ENCODE results near the gene LRTM2.

LRTM2 gene

DNA sequence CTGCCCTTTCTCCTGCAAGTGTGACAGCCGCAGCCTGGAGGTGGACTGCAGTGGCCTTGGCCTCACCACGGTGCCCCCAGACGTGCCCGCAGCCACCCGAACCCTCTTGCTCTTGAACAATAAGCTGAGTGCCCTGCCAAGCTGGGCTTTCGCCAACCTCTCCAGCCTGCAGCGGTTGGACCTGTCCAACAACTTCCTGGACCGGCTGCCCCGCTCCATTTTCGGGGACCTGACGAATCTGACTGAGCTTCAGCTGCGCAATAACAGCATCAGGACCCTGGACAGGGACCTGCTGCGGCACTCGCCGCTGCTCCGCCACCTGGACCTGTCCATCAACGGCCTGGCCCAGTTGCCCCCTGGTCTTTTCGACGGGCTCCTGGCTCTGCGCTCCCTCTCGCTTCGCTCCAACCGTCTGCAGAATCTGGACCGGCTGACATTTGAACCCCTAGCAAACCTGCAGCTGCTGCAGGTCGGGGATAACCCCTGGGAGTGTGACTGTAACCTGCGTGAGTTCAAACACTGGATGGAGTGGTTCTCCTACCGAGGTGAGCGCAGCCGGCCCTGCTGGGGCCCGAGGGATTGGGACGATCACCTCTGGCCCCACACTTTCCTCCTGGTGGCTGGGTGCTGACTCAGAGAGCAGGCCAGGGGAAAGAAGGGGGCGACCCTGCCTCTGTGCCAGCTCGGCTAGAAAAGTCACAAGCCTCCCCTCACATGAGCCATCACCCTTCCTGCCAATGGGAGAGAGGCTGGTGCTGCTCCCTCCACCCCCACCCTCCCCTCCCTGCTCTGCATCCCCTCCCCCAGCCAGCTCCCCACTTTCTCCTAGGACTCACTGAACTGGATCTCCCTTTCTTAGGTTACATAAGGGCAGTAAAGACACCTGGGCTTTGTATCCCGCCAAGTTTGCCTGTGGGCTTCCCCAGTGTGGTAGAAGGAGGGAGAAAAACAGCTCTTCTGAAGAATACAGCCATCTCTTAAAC lies 10.9 kb downstream of the LRTM2 start:
- no peak for DNase-seq

- no peak for DNase-seq
Measured at GRCh38 chr12:1832801-1833595, 12.6 kb downstream of the LRTM2 start.

DNA sequence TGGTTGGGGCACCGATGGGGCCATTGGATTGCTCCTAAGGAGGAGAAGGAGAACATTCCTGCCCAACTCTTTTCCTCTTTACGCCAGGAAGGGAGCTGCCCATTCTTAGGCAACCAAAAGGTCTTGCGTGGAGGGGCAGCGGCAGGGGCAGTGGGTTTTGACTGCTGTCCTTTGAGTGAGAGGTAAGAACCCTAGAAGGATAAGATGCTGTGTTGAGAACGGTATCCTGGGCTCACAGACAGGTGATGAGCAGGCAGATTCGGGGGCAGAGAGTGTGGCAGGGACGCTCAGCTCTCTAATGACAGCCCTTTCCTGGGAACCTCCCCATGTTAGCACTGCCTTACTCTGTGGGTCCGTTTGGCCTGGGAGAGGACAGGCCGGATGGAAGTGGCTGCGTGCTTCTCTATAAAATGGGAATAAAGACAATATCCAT lies 13.2 kb downstream of the LRTM2 start:
- DNase-seq: no peak

GRCh38 chr12:1834186-1834925 lies 14.0 kb downstream of the LRTM2 start:
- DNase-seq: no peak

DNA sequence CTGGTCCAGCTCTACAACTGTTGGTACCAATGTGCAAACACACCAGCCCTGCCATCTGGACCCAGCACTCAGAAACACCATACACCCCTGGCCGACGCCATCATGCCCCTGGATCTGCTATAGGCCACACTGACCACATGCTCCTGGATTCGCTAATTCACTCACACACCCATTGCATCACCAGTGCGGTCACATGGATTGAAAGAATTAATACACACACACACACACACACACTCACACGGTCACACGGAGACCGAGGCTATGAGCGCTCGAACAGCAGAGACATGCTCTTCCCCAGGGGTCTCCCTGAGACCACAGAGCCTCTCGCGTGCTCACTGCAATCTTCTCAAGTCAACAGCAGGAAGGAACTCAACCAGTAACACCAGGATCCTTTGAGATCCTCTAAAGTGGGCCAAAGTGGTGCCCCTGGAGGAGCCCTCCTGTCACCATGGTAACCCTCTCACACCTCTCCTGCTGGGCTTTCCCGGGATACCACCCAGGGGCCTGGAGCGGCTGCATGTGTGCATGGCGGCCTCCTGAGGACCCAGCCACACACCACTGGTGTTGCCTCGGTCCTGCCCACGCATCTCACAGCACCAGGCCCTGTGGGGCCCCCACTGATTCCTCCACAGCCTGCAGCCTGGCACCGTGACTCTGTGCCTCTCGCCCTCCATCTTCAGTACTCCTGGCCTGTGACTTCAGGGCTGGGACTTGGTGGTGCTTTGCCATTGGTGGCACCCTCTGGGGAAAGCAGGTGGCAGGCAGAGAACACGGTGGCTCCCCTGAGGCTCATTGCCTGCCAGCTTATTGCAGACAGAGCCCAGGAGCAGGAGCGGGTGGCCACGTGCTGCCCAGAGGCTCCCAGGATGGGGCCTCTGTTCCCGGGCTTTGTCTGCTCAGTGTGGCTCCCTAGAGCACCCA lies 15.1 kb downstream of the LRTM2 start:
- DNase-seq: no peak

GRCh38 chr12:1836241-1836803 lies 16.0 kb downstream of the LRTM2 start:
- no peak for DNase-seq

DNA sequence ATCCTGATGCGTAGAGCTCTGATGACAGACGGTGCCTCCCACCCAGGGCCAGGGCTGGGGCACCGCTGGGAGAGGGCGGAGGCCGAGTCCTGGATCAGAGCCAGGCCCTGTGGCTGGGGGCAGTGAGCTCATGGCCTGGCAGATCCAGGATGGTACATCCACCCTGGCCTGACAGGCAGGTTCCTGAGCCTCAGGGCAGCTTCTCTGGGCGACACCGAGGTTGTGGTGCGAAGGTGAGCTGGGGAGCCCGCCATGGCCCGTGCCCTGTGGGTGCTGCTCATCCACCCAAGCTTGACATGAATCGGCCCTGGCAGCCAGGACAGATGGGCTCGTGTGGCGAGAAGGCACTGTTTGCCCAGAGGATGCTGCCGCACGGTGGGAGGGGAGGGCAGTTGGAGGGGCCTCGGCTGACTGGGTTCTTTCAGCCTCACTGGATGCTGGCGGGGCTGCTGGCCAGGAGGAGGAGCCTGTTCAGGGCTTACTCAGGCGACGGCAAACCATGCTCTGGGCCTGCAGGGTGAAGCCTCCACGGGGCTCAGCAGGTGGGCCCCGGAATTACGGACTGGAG lies 16.6 kb downstream of the LRTM2 start:
- DNase-seq: no peak

DNA sequence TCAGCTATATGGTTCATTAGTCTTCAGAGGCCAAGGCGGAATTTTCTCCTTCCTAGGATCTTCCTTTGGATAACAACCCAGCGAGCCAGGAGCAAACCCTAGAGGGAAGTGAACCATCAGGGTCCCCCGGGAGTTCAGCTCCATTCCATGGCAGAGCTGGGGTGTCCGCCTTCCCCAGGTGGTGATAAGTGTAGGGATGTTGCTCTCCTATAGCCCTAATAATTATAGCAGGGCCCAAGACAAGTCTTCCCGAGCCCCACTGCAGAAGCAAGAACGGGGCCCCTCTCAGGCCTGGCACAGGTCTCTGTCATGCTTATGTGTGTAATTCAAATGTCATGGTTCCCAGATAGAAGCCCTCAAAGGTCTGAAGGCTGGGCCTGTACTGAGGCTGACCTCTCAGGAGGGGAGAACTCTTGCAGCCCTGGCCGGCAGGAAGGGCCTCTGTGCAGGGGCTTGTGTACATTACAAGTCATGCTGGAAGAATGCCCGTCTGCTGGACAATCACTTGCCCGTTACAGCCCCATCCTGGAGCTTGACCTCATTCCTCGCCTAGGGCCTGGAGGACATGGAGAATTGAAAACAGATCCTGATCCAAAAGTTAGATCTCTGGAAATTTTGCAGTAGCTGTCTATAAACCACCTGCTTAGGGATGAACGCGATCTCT lies 17.3 kb downstream of the LRTM2 start:
- DNase-seq: no peak

GRCh38 chr12:1838205-1838993 lies 18.0 kb downstream of the LRTM2 start:
- no peak for DNase-seq

GRCh38 chr12:1838994-1839365 lies 18.6 kb downstream of the LRTM2 start:
- no peak for DNase-seq

- no peak for DNase-seq
Measured at GRCh38 chr12:1839464-1839863, 19.1 kb downstream of the LRTM2 start.

- DNase-seq: no peak
Measured at GRCh38 chr12:1839956-1840951, 19.9 kb downstream of the LRTM2 start.

DNA sequence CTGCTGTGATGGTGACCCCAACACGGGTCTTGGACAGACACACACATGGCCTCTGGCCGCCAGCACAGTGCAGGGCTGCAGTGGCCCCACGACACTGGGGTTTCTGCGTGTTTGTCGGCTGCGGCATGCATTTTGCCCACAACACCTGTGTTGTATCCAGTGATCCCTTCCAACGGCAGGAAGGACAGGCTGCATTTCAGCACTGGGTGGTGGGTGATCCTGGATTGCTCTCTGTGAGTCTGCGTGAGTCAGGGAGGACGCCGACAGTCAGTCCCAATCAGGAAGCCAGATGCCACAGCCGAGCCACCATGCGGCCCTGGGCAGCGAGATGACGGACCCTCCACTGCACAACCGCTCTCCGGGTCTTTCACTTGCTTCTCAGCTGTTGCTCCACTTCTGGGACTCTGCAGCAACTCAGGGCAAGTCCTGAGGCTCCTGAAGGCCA lies 20.6 kb downstream of the LRTM2 start:
- no peak for DNase-seq

- DNase-seq: no peak
Measured at GRCh38 chr12:1841586-1842182, 21.3 kb downstream of the LRTM2 start.

- peak; percentile 46 for DNase-seq
Measured at GRCh38 chr12:1842183-1842904, 22.0 kb downstream of the LRTM2 start.

- peak; percentile 41 for DNase-seq
Measured at GRCh38 chr12:1842905-1843640, 22.7 kb downstream of the LRTM2 start.

- no peak for DNase-seq
Measured at GRCh38 chr12:1843641-1844005, 23.3 kb downstream of the LRTM2 start.
